H1 (cell line): ENCODE measurements around the gene MFAP4.

Experiments
- CBX5 ChIP-seq: fragments of 300-800, 300-1000 bp; sonication (generic); IDR thresholded peaks from 2 replicates; pipeline ENCODE4 v1.7.1; 2016; ENCODE audit warnings: antibody characterized with exemption, low read length, low read depth
- EGR1 ChIP-seq: IDR thresholded peaks from 2 replicates; pipeline ENCODE4 v1.6.1; 2011; ENCODE audit warnings: low read depth, low read length, borderline replicate concordance
- EP300 ChIP-seq, 2 experiments: IDR thresholded peaks; 1 replicate in 1 of 2; 2 replicates in 1 of 2; pipeline ENCODE4 v1.6.1; 2011 to 2012; ENCODE audit warnings: low read depth in 2 of 2, low read length in 2 of 2, mild to moderate bottlenecking in 2 of 2, borderline replicate concordance in 1 of 2, inconsistent platforms in 1 of 2, moderate library complexity in 1 of 2
- EZH2 ChIP-seq: fragments of 200-600 bp; sonication (generic); IDR thresholded peaks from 2 replicates; pipeline ENCODE4 v1.7.1; 2012; ENCODE audit warnings: low read depth, mild to moderate bottlenecking, moderate library complexity, low read length, inconsistent platforms; ENCODE audit not compliant: severe bottlenecking
- GABPA ChIP-seq: IDR thresholded peaks from 2 replicates; pipeline ENCODE4 v1.6.1; 2011; ENCODE audit warnings: mild to moderate bottlenecking, low read length, moderate library complexity, borderline replicate concordance; ENCODE audit not compliant: insufficient read depth
- HDAC6 ChIP-seq: IDR thresholded peaks from one replicate; pipeline ENCODE4 v1.7.1; 2012; ENCODE audit warnings: low read depth, mild to moderate bottlenecking, inconsistent platforms, low read length, moderate library complexity
- NRF1 ChIP-seq: IDR thresholded peaks from 2 replicates; pipeline ENCODE4 v1.6.1; 2011; ENCODE audit warnings: mild to moderate bottlenecking, low read depth, low read length, improper control_type of control experiment
- POLR2A ChIP-seq, 2 experiments: IDR thresholded peaks; 1 replicate in 1 of 2; 2 replicates in 1 of 2; pipeline ENCODE4 v1.6.1; 2011; ENCODE audit warnings: low read depth in 2 of 2, low read length in 2 of 2, mild to moderate bottlenecking in 2 of 2; ENCODE audit errors: control extremely low read depth in 1 of 2
- RNF2 ChIP-seq: fragments of 200-900, 300-1000 bp; sonication (generic); IDR thresholded peaks from 2 replicates; pipeline ENCODE4 v1.7.1; 2016; ENCODE audit warnings: borderline replicate concordance, low read depth, mild to moderate bottlenecking, antibody characterized with exemption, low read length; ENCODE audit not compliant: poor library complexity, severe bottlenecking; ENCODE audit errors: missing control alignments
- RXRA ChIP-seq: IDR thresholded peaks from 2 replicates; pipeline ENCODE4 v1.6.1; 2011; ENCODE audit warnings: low read depth, mild to moderate bottlenecking, low read length, moderate library complexity; ENCODE audit not compliant: insufficient read depth
- TCF12 ChIP-seq: IDR thresholded peaks from 2 replicates; pipeline ENCODE4 v1.6.1; 2011; ENCODE audit warnings: low read depth, mild to moderate bottlenecking, low read length
- YY1 ChIP-seq: IDR thresholded peaks from 2 replicates; pipeline ENCODE4 v1.6.1; 2011; ENCODE audit warnings: low read depth, mild to moderate bottlenecking, low read length
- ZNF274 ChIP-seq: IDR thresholded peaks from 2 replicates; pipeline ENCODE4 v1.7.0; 2012; ENCODE audit warnings: low read length, borderline replicate concordance; ENCODE audit errors: extremely low read depth
- TF ChIP-seq, protein P1 (sequence below), 3 experiments: IDR thresholded peaks; 1 replicate in 2 of 3; 2 replicates in 1 of 3; pipeline versions ENCODE4 v1.5.1 to v1.6.1; 2011; ENCODE audit warnings: low read length in 3 of 3, mild to moderate bottlenecking in 3 of 3, inconsistent platforms in 2 of 3, low read depth in 1 of 3, moderate library complexity in 1 of 3; ENCODE audit not compliant: insufficient read depth in 1 of 3; ENCODE audit errors: control extremely low read depth in 1 of 3

DNA sequence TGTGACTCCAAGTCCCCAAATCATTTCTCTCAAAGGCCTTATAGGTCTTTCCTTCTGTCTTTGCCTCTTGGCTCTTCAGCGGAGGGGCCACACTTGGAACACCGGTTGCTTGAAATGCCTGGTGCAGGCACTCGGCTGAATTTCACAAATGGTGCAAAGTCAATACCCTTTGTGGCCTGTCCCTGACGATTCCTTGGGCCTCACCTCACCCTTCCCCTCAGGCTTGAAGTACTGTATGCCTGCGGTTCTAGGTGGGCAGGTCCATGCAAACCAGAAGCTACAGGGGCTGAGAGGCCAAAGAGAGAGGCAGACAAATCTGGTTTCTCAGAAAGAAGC lies 20.4 kb downstream of the MFAP4 start:
- no peak for TF ChIP-seq EZH2
- TF ChIP-seq ZNF274: no peak
- TF ChIP-seq RNF2: no peak
- TF ChIP-seq, protein P1, sequence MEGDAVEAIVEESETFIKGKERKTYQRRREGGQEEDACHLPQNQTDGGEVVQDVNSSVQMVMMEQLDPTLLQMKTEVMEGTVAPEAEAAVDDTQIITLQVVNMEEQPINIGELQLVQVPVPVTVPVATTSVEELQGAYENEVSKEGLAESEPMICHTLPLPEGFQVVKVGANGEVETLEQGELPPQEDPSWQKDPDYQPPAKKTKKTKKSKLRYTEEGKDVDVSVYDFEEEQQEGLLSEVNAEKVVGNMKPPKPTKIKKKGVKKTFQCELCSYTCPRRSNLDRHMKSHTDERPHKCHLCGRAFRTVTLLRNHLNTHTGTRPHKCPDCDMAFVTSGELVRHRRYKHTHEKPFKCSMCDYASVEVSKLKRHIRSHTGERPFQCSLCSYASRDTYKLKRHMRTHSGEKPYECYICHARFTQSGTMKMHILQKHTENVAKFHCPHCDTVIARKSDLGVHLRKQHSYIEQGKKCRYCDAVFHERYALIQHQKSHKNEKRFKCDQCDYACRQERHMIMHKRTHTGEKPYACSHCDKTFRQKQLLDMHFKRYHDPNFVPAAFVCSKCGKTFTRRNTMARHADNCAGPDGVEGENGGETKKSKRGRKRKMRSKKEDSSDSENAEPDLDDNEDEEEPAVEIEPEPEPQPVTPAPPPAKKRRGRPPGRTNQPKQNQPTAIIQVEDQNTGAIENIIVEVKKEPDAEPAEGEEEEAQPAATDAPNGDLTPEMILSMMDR (IDR thresholded peaks at IDR 0.05; ENCODE audit: control extremely low read depth in 1 of 3, insufficient read depth in 1 of 3, low read depth in 1 of 3, low read length in 3 of 3): no peak
- TF ChIP-seq YY1: no peak
- no peak for TF ChIP-seq TCF12
- TF ChIP-seq NRF1: no peak
- no peak for TF ChIP-seq POLR2A (IDR thresholded peaks at IDR 0.05; ENCODE audit: control extremely low read depth in 1 of 2, low read depth in 2 of 2, low read length in 2 of 2)
- TF ChIP-seq GABPA: no peak
- no peak for TF ChIP-seq EGR1
- no peak for TF ChIP-seq HDAC6
- TF ChIP-seq CBX5: no peak
- TF ChIP-seq EP300 (IDR thresholded peaks at IDR 0.05; ENCODE audit: borderline replicate concordance in 1 of 2, low read depth in 2 of 2, low read length in 2 of 2): no peak
- no peak for TF ChIP-seq RXRA
